ENCODE results near the gene APEH.

GRCh38 chr3:49713336-49714105, 39.4 kb downstream of the APEH start:
- TF ChIP-seq CTCF (IDR thresholded peaks at IDR 0.05) (no peak), POLR2A (IDR thresholded peaks at IDR 0.05) (no peak)
